HG02852 (cell line): ENCODE results near the gene TMCO5A.
"Not testable (repeated sequence)": the region's sequence is repeated elsewhere in the genome, so short reads cannot be mapped to it uniquely, and the experiment has no call there.

Experiments used
- ATAC-seq: cut with Tn5 transposase; IDR thresholded peaks from one replicate; pipeline ENCODE4 v1.9.1; 2021; ENCODE audit warnings: mild to moderate bottlenecking, moderate library complexity; ENCODE audit not compliant: unreplicated experiment

The TMCO5A gene

DNA sequence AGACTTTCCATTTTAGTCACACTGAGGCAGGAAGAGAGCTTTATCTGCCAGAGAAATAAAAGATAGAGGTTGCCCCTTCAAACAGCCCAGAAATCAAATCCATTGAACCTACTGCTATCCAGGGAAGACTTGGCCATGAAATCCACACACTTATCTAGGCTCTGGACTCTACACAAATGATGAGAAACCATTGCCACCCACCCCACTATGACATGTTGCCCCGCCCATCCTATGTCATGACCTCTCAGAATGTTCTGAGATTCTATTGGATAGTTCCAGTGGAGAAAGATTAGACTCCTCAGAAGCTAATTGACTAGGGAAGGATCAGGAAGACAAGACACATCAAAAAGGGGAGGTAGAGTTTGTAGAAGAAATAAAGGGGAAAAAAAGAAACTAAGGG lies at the start of gene TMCO5A:
Gene TMCO5A (plus strand): TSS at position 301 of the 400 bp plus-strand sequence. CDS start 1,684 bp downstream, outside the sequence.
- no peak for ATAC-seq

DNA sequence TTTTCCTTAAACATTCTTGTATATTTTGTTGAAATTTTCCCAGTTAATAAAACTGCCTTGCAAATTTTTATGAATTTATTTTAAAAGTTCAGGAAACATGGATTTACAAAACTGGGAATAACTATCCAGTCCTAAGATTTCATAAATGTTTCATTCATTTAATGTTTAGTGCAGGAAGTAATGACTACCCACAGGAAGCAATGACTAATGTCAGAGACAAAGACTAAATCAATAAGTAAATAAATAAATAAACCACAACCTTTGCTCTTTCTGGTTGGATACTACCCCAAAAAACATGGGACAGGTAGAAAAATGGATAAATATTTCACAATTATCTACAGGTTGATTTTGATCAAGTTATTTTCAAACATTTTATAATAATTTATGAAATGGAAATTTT lies 48.8 kb upstream of the TMCO5A start:
- ATAC-seq: no peak

- ATAC-seq: no peak
Observed at GRCh38 chr15:37888356-37888755, 46.1 kb upstream of the TMCO5A start.

GRCh38 chr15:37891766-37892368 lies 42.6 kb upstream of the TMCO5A start:
- no peak for ATAC-seq

DNA sequence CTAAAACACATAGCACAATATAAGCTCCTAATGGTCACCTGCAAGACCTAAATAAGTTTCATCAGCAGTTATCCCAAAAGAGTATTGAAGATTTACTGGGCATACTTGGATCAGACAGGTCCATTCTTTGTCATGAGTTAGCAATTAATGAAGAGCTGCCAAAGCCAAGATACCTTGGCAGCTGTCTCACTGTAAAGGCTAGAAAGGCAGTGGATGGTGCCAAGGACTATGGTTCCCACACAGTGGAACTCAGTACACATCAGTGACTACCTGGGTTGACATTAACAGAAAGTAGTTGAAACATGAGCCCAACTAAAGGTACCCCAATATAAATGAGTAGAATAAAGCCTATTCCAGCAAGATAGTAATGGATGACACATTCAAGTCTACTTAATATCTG lies 41.1 kb upstream of the TMCO5A start:
- no peak for ATAC-seq

- ATAC-seq: no peak
Observed at GRCh38 chr15:37898362-37898761, 36.1 kb upstream of the TMCO5A start.

DNA sequence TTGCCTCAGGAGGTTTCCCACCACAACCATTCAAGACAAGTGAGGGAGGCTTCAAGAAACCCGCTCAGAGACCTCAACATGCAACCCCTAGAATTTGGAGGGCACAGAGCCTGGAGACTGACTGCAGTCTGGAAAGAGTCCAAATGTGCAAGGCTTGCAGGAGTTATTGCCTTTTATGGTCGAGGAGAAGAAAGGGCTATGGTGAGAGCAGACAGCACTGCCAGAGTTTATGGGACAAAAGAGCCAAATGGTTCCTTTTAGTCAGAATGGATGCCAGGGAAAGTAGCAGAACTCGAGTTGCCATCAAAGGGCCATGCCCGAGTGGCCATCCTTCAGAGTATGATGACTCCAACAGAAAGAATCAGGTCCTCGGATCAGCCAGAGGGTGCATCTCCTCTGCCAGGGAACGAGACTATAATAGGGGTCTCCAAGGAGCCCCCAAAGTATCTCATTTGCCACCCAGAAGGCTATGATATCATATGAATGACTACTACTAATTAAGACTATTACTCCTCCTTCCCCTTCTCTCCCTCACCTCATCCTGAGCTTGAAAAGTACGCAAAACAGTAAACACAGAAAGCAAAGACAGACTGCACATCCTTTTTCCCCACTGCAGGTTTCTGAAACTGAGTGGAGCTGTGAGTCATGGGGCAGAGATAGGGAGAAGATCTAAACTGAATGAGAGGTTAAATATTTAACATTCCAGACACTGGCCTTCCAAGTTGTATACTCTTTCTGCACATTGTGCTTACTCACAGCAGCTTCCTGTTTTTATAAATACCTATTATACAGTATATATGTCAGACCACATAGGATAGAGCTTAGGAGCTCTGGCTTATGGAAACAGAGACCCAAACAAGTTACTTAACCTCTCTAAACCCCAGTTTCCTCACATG lies 33.9 kb upstream of the TMCO5A start:
- no peak for ATAC-seq

DNA sequence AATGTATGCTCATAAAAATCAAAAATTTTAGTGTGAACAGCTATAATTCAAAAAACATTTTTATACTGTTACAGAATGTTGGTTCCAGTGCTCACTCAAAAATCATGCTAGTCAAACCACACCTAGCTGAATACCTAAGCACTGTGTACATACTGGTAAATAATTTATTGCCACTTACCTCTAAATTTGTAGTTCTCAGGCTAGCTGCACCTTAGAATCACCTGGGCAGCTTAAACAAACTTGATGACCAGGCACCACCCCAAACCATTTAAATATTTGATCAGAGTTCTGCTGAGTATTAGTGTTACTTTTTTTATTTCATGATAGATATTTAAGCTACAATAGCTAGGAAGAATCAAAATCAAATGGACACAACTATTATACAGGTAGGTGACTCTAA lies 32.3 kb upstream of the TMCO5A start:
- ATAC-seq: no peak

DNA sequence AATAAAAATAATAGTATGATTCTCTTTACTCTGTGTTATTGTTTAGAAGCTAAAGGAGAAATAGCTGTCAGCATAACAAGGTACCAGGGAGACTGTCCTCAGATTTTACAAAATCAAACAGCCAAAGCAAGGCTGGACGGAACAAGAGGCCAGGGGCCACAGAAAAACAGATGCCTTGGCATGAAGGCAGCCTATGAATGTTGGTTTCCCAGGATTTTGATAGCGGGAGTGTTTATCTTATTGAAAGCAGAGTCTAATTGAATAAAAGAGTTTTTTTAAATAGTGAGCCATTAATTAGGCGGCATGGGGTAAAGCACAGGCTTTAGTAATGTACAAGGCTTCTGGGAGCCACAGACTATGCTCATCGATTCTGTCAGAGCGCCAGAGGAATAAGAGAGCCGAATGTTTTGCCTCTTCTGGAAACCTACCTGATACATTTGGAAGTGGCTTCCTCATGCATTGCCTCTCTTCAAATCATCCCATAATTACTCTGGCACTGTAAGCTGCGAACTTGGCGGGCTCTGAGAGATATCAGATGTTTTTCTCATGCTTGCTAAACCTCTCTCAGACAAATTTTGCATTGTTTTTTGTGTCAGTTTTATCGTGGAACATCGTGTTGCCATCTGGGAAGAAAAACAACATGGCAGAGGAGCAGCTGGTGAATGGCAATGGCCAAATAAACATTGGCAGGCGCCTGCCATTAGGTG lies 30.4 kb upstream of the TMCO5A start:
- no peak for ATAC-seq

DNA sequence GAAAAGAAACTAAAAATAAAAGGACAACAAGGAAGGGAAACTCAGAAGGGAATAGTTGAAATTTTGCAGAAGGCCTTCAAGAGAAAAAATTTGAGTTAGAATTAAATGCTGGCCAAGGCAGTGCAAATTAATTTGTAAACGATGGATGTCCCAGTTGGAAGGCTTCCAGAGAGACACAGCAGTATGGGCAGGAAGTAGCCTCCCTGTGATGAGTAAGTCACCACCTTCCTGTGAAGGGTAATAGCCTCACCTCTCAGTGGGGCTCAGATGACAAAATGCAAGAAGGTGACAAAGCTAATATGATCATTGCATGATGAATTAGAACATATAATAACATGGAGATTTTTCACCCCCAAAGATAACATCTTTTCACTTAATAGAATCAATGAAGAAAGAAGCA lies 27.3 kb upstream of the TMCO5A start:
- no peak for ATAC-seq

GRCh38 chr15:37921527-37922385 lies 12.7 kb upstream of the TMCO5A start:
- no peak for ATAC-seq

DNA sequence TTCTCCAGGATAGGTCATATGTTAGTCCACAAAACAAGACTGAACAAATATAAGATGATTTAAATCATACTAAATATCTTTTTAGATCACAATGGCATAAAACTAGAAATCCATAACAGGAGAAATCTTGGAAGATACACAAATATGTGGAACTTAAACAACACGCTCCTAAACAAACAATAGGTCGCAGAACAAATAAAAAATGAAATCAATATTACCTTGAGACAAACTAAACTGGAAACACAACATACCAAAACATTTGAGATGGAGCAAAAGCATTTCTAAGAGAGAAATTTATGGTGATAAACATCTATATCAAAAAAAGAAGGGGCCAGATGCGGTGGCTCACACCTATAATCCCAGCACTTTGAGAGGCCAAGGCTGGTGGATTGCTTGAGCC lies 8.3 kb upstream of the TMCO5A start:
- ATAC-seq: no peak

GRCh38 chr15:37929238-37929637 lies 5.2 kb upstream of the TMCO5A start:
- no peak for ATAC-seq

DNA sequence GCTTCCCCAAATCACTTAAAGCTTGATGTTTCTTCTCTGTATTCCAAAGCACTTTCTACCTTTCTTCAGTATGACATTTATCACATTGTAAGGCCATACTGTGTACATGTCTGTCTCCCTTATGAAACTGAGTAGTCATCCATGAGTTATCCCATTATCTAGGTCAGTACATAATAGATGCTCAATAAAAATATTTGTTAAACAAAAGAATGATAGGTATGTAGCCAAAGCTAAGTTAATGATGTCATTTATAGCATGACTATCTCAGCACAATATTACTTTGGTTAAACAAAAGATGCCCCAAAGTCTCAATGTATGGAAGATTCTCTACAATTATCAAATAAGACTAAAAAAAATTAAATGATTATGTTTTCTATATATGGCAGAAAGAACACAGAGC lies 3.1 kb upstream of the TMCO5A start:
- no peak for ATAC-seq

DNA sequence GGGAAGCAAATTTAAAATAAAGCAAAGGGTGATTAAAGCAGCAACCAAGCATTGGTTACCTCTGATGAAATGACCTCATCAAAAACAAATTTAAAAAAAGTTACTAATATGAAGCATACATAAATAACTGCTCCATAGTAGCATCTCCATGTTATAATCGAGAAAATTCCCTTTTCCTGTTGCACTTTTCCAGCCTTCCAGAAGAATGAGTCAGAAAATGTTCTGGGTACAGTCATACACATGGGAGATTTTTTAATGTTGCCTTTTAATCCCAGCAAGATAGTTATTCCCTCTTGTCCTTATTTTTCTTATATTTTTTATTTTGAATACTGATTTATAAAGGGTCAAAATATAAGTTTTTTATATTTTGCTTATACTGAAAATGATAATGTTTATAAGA lies 2.6 kb upstream of the TMCO5A start:
- ATAC-seq: no peak

DNA sequence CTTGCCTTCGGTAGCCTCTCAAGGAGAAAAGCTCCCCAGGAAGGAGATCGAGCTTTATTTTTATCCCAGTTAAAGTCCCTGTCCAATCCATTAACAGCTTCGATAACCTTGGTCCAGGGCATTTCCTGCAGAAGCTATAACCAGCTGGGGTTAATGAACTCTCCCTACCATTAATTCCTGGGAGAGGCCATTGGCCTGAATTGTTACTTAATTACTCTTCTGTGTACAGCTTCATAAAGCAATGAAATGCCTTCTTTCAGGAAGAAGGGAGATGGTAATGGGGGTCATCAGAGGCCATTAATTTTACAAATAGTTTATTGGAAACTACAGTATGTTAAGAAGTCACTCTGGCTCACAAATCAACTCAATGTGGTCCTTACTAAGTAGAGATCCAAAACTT lies 1.9 kb upstream of the TMCO5A start:
- no peak for ATAC-seq

GRCh38 chr15:37933666-37934065 lies 774 bp upstream of the TMCO5A start:
- ATAC-seq: no peak

- no peak for ATAC-seq
Observed at GRCh38 chr15:37940876-37941275, 6.4 kb downstream of the TMCO5A start.

DNA sequence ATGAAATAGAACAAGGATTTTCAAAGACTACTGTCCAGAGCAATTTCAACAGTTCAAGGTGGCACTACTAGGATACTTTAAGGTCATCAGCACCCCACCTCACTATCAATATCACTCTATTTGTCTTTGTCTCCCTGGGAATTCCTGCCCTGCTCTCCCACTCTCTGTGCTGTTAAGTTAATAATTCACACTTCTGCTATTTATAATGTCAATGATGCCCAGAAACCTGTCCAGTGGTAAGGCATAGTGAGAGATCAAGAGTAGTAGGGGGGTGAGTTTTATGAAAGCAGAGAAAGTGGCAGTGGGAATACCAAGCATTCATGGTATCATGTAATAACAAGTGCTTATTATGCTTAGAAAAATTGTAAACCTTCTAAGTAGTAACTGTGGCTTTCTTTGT lies 7.3 kb downstream of the TMCO5A start:
- no peak for ATAC-seq

GRCh38 chr15:37951999-37952398 lies 17.6 kb downstream of the TMCO5A start:
- no peak for ATAC-seq

GRCh38 chr15:37960742-37961141 lies 26.3 kb downstream of the TMCO5A start:
- not testable (repeated sequence) for ATAC-seq
